ENCODE measurements around the gene B4GALNT2. TPM values are rescaled to one million over a fixed set of nuclear protein-coding genes. Genes with fewer than 3 reads are reported as not detected.

B4GALNT2 gene
- total RNA-seq, 1 donor from 2014 or later: 0.98 TPM

DNA sequence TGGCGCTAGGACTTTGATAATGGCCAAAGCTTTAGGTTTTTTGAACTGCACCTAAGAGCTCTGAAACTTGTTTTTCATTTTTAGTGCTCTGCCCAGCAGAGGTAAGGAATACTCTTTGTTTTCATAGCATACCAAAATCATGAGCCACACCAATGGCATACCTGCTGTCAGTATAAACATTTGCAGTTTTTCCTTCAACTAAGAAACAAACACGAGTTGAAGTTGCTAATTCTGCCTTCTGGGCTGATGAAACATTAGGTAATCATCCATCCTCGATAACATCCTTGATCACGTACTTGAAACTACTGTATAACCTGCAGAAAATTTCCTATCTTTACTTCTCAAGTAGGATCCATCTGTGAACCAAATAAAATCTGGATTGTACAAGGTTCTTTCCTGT lies 20.6 kb upstream of the B4GALNT2 start:
- H3K27ac Mint-ChIP-seq (ENCODE audit: unreplicated experiment): no peak overlapping the region
- H3K4me3 Mint-ChIP-seq (ENCODE audit: unreplicated experiment): no peak overlapping the region
- H3K27me3 Mint-ChIP-seq (ENCODE audit: unreplicated experiment): no peaks in the 10 kb centered on the region
- peaks cover 2% of the 10 kb centered on the region for H3K9me3 Mint-ChIP-seq (ENCODE audit: unreplicated experiment)
- no peaks in the 10 kb centered on the region for H3K4me1 Mint-ChIP-seq (ENCODE audit: low read depth, unreplicated experiment)
- DNase-seq: no peak
- TF ChIP-seq, protein P1, sequence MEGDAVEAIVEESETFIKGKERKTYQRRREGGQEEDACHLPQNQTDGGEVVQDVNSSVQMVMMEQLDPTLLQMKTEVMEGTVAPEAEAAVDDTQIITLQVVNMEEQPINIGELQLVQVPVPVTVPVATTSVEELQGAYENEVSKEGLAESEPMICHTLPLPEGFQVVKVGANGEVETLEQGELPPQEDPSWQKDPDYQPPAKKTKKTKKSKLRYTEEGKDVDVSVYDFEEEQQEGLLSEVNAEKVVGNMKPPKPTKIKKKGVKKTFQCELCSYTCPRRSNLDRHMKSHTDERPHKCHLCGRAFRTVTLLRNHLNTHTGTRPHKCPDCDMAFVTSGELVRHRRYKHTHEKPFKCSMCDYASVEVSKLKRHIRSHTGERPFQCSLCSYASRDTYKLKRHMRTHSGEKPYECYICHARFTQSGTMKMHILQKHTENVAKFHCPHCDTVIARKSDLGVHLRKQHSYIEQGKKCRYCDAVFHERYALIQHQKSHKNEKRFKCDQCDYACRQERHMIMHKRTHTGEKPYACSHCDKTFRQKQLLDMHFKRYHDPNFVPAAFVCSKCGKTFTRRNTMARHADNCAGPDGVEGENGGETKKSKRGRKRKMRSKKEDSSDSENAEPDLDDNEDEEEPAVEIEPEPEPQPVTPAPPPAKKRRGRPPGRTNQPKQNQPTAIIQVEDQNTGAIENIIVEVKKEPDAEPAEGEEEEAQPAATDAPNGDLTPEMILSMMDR (IDR thresholded peaks at IDR 0.05; ENCODE audit: partially characterized antibody, unreplicated experiment): no peak
- no peaks in the 10 kb centered on the region for H3K36me3 Mint-ChIP-seq (ENCODE audit: unreplicated experiment)

DNA sequence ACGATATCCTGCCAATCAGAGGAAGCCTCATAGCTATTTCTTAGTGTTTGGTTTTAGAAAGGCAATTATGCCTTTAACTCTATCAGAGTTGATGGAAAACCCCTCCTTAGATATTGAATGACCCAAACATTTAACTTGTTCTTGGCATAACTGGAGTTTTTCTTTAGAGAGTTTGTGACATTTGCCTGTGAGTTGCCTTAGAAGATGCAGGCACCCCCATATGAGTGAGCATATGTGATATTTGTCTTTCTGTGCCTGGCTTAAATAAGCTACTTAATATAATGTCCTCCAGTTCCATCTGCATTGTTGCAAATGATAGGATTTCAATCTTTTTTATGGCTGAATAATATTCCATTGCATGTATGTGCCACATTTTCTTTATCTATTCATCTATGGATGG lies 19.6 kb upstream of the B4GALNT2 start:
- Mint-ChIP-seq H3K4me1 (ENCODE audit: low read depth, unreplicated experiment) (no peaks in the 10 kb centered on the region), H3K4me3 (ENCODE audit: unreplicated experiment) (no peak overlapping the region), H3K9me3 (ENCODE audit: unreplicated experiment) (peaks cover 2% of the 10 kb centered on the region), H3K36me3 (ENCODE audit: unreplicated experiment) (no peaks in the 10 kb centered on the region), H3K27me3 (ENCODE audit: unreplicated experiment) (no peaks in the 10 kb centered on the region), H3K27ac (ENCODE audit: unreplicated experiment) (no peak overlapping the region)
- DNase-seq: no peak
- TF ChIP-seq, protein P1 (IDR thresholded peaks at IDR 0.05; ENCODE audit: partially characterized antibody, unreplicated experiment): no peak

DNA sequence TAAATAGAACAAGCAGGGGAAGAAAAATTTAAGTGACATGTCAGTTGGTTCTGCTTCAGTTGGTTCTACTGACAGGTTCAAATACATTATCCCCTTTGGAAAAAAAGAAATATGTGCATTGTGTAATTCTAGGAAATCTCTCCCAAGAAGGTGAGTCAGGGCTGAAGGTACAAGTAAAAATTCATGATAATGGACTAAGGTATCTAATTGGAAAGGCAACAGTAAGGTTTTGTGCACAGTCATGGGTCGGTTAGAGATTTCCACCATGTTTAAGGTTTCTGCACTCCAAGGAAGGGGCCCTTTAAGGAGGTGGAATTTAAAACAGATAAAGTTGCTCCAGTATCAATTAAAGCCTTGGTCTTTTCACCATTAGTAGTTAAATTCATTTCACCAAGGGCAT lies 17.9 kb upstream of the B4GALNT2 start:
- Mint-ChIP-seq H3K4me1 (ENCODE audit: low read depth, unreplicated experiment) (no peaks in the 10 kb centered on the region), H3K27me3 (ENCODE audit: unreplicated experiment) (no peaks in the 10 kb centered on the region), H3K36me3 (ENCODE audit: unreplicated experiment) (no peaks in the 10 kb centered on the region), H3K4me3 (ENCODE audit: unreplicated experiment) (no peak overlapping the region), H3K9me3 (ENCODE audit: unreplicated experiment) (peaks cover 2% of the 10 kb centered on the region), H3K27ac (ENCODE audit: unreplicated experiment) (no peak overlapping the region)
- no peak for DNase-seq
- TF ChIP-seq, protein P1 (IDR thresholded peaks at IDR 0.05; ENCODE audit: partially characterized antibody, unreplicated experiment): no peak

DNA sequence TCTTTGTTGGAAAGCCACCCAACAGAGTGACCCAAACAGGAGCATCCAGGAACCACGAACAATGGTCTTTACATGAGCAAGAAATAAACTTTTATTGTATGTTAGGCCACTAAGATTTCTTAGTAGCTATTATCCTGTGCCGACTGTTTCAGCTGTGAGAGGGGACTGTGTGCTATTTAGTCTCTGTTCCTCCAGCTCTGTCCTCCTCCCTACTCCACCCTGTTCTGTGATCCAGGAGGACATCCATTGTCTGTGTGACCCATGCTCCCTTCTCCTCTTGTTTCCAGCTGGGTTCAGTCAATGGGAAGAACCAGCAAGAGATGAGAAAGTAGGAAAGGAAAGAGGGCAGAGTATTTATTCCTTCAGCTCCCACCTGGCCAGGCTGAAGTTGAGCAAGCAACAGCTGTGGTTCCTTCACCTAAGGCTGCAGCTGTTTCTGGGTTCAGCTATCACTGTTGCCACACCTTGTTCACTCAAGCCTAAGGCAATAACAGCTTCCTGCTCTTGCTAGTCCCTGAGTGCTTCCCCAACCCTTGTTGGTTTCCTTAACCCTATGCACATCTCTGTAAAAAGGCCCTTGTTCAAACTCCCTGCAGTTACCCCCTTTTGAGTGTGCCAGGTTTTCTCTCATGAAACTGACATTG lies 14.9 kb upstream of the B4GALNT2 start:
- no peak overlapping the region for H3K27ac Mint-ChIP-seq (ENCODE audit: unreplicated experiment)
- TF ChIP-seq, protein P1 (IDR thresholded peaks at IDR 0.05; ENCODE audit: partially characterized antibody, unreplicated experiment): no peak
- H3K36me3 Mint-ChIP-seq (ENCODE audit: unreplicated experiment): peaks cover 10% of the 10 kb centered on the region
- no peaks in the 10 kb centered on the region for H3K4me1 Mint-ChIP-seq (ENCODE audit: low read depth, unreplicated experiment)
- DNase-seq: no peak
- H3K9me3 Mint-ChIP-seq (ENCODE audit: unreplicated experiment): peaks cover 11% of the 10 kb centered on the region
- peaks cover 6% of the 10 kb centered on the region for H3K27me3 Mint-ChIP-seq (ENCODE audit: unreplicated experiment)
- H3K4me3 Mint-ChIP-seq (ENCODE audit: unreplicated experiment): no peak overlapping the region

DNA sequence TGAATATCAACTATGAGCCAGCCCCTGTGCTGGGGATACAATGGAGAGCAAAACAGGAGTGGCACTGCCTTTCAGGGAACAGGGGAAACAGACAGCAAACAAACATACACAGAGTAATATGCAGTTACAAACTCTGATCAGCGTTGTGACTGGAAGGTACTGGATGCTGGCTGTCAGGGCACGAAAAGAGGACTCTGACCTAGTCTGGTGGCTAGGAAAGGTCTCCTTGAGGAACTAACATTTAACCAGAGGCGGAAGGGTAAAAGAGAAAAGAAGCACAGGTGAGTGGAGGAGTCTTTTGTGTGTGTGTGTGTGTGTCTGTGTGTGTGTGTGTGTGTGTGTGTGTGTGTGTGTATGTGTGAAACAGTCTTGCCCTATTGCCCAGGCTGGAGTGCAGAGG lies 12.4 kb upstream of the B4GALNT2 start:
- Mint-ChIP-seq H3K27ac (ENCODE audit: unreplicated experiment) (no peak overlapping the region), H3K36me3 (ENCODE audit: unreplicated experiment) (peaks cover 10% of the 10 kb centered on the region), H3K27me3 (ENCODE audit: unreplicated experiment) (peaks cover 6% of the 10 kb centered on the region)

More for the DNA sequence above, 12.4 kb upstream of the B4GALNT2 start:
- H3K4me3 Mint-ChIP-seq (ENCODE audit: unreplicated experiment): no peak overlapping the region
- H3K9me3 Mint-ChIP-seq (ENCODE audit: unreplicated experiment): peaks cover 9% of the 10 kb centered on the region
- H3K4me1 Mint-ChIP-seq (ENCODE audit: low read depth, unreplicated experiment): no peaks in the 10 kb centered on the region
- TF ChIP-seq, protein P1 (IDR thresholded peaks at IDR 0.05; ENCODE audit: partially characterized antibody, unreplicated experiment): no peak
- no peak for DNase-seq

All from glutamatergic neuron (in vitro differentiated cells).